ENCODE data around the gene GSN. TPM values are rescaled to one million over a fixed set of nuclear protein-coding genes. Genes with fewer than 3 reads are reported as not detected.

The GSN gene
- total RNA-seq, 3 donors from 2014 or later: 1,290 to 13,922 (median 1,437) TPM

GRCh38 chr9:121281614-121282276, 13.8 kb downstream of the GSN start:
- DNase-seq (ENCODE audit: low spot score in 2 of 2): peak; percentile 89 to 98
- Histone ChIP-seq H3K9me3 (no peaks in the 10 kb centered on the region), H3K27me3 (no peaks in the 10 kb centered on the region), H3K4me1 (peaks cover 60 to 89% of the 10 kb centered on the region in 2 donors), H3K4me3 (peak overlapping the region in 2 of 3 donors; percentile 6 to 45), H3K27ac (peak overlapping the region; percentile 98 to 99), H3K36me3 (no peaks in the 10 kb centered on the region)
- intact Hi-C loops (cut with DNase I; ENCODE audit: low total_unique reads): no loop called here
- TF ChIP-seq, protein P1, sequence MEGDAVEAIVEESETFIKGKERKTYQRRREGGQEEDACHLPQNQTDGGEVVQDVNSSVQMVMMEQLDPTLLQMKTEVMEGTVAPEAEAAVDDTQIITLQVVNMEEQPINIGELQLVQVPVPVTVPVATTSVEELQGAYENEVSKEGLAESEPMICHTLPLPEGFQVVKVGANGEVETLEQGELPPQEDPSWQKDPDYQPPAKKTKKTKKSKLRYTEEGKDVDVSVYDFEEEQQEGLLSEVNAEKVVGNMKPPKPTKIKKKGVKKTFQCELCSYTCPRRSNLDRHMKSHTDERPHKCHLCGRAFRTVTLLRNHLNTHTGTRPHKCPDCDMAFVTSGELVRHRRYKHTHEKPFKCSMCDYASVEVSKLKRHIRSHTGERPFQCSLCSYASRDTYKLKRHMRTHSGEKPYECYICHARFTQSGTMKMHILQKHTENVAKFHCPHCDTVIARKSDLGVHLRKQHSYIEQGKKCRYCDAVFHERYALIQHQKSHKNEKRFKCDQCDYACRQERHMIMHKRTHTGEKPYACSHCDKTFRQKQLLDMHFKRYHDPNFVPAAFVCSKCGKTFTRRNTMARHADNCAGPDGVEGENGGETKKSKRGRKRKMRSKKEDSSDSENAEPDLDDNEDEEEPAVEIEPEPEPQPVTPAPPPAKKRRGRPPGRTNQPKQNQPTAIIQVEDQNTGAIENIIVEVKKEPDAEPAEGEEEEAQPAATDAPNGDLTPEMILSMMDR (IDR thresholded peaks at IDR 0.05): no peak
- peak; percentile 42 to 87 (median 54) for TF ChIP-seq POLR2AphosphoS5 (IDR thresholded peaks at IDR 0.05)

GRCh38 chr9:121282277-121283079, 14.5 kb downstream of the GSN start:
- peak in 2 of 3 donors; percentile 2 to 50 for TF ChIP-seq POLR2AphosphoS5 (IDR thresholded peaks at IDR 0.05)
- TF ChIP-seq, protein P1 (IDR thresholded peaks at IDR 0.05): no peak
- intact Hi-C loops (cut with DNase I; ENCODE audit: low total_unique reads): no loop called here
- peak overlapping the region in 1 of 3 donors; percentile 45 for H3K4me3 ChIP-seq
- H3K27me3 ChIP-seq: no peaks in the 10 kb centered on the region
- peaks cover 60 to 94% of the 10 kb centered on the region in 2 donors for H3K4me1 ChIP-seq
- peak in 1 of 2 donors; percentile 86 for DNase-seq (ENCODE audit: low spot score in 2 of 2)
- no peaks in the 10 kb centered on the region for H3K36me3 ChIP-seq
- H3K9me3 ChIP-seq: no peaks in the 10 kb centered on the region
- H3K27ac ChIP-seq: peak overlapping the region; percentile 98 to 99

DNA sequence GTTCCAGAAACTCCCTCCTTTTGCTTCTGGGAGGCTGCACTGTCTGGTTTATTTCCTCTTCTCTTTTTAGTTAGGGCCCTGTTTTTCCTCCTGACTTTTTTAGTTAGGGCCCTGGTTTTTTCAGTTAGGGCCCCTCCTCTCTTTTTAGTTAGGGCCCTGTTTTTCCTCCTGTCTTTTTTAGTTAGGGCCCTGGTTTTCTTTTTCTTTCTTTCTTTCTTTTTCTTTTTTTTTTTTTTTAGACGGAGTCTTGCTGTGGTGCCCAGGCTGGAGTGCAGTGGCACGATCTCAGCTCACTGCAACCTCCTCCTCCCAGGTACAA, 15.1 kb downstream of the GSN start:
- H3K9me3 ChIP-seq: no peaks in the 10 kb centered on the region
- H3K27ac ChIP-seq: peak overlapping the region; percentile 99
- intact Hi-C loops (cut with DNase I; ENCODE audit: low total_unique reads): no loop called here
- TF ChIP-seq POLR2A (IDR thresholded peaks at IDR 0.05) (no peak), POLR2AphosphoS5 (IDR thresholded peaks at IDR 0.05) (no peak)
- TF ChIP-seq, protein P1 (IDR thresholded peaks at IDR 0.05): no peak
- H3K36me3 ChIP-seq: no peaks in the 10 kb centered on the region
- H3K27me3 ChIP-seq: no peaks in the 10 kb centered on the region
- H3K4me1 ChIP-seq: peaks cover 64 to 94% of the 10 kb centered on the region in 2 donors
- DNase-seq (ENCODE audit: low spot score in 2 of 2): no peak
- no peak overlapping the region for H3K4me3 ChIP-seq

- Histone ChIP-seq H3K27me3 (no peaks in the 10 kb centered on the region), H3K9me3 (no peaks in the 10 kb centered on the region), H3K36me3 (no peaks in the 10 kb centered on the region), H3K4me3 (no peak overlapping the region), H3K4me1 (peaks cover 70 to 95% of the 10 kb centered on the region in 2 donors), H3K27ac (peak overlapping the region; percentile 99)
- no peak for TF ChIP-seq POLR2A (IDR thresholded peaks at IDR 0.05)
- no peak for TF ChIP-seq POLR2AphosphoS5 (IDR thresholded peaks at IDR 0.05)
- TF ChIP-seq, protein P1 (IDR thresholded peaks at IDR 0.05): no peak
- intact Hi-C loops (cut with DNase I; ENCODE audit: low total_unique reads): no loop called here
- DNase-seq (ENCODE audit: low spot score in 2 of 2): no peak
Observed at GRCh38 chr9:121283856-121284732, 16.1 kb downstream of the GSN start.

All from breast epithelium (tissue), 4 donors.